Stimulated activated memory B cell treated with anti-CD40 and anti-IgM and Interleukin-4, amounts not matched to agents 10 μg/mL and 1 μg/mL and 100 μg/mL, for 72 hours (primary cell): Measurements from ENCODE around the gene SSR3.

ENCODE experiments used
- ATAC-seq: fragments of 150-1000 bp; cut with Tn5 transposase; 2 replicates; pipeline ENCODE4 v1.10.0; 2021
- H3K27ac Mint-ChIP-seq: one replicate; pipeline ENCODE4 v1.8.0; 2022; ENCODE audit warnings: mild to moderate bottlenecking, mixed read lengths
- H3K27me3 Mint-ChIP-seq: one replicate; pipeline ENCODE4 v1.8.0; 2022; ENCODE audit warnings: mixed read lengths
- H3K36me3 Mint-ChIP-seq: one replicate; pipeline ENCODE4 v1.8.0; 2022; ENCODE audit warnings: mixed read lengths
- H3K4me1 Mint-ChIP-seq: one replicate; pipeline ENCODE4 v1.8.0; 2022; ENCODE audit warnings: mixed read lengths
- H3K4me3 Mint-ChIP-seq: one replicate; pipeline ENCODE4 v1.8.0; 2022; ENCODE audit warnings: mild to moderate bottlenecking, moderate library complexity, mixed read lengths
- H3K9me3 Mint-ChIP-seq: one replicate; pipeline ENCODE4 v1.8.0; 2022; ENCODE audit warnings: mixed read lengths

The SSR3 gene

GRCh38 chr3:156533205-156533604, 21.7 kb downstream of the SSR3 start:
- Mint-ChIP-seq H3K27ac (no peak overlapping the region), H3K4me3 (no peak overlapping the region), H3K4me1 (no peaks in the 10 kb centered on the region), H3K36me3 (peaks cover 51% of the 10 kb centered on the region), H3K9me3 (no peaks in the 10 kb centered on the region), H3K27me3 (no peaks in the 10 kb centered on the region)
- ATAC-seq = no peak

GRCh38 chr3:156532730-156533129, 22.2 kb downstream of the SSR3 start:
- peaks cover 56% of the 10 kb centered on the region for H3K36me3 Mint-ChIP-seq
- no peak for ATAC-seq
- no peak overlapping the region for H3K27ac Mint-ChIP-seq
- H3K4me3 Mint-ChIP-seq = no peak overlapping the region
- no peaks in the 10 kb centered on the region for H3K9me3 Mint-ChIP-seq
- no peaks in the 10 kb centered on the region for H3K4me1 Mint-ChIP-seq
- no peaks in the 10 kb centered on the region for H3K27me3 Mint-ChIP-seq

GRCh38 chr3:156530980-156531379, 23.9 kb downstream of the SSR3 start:
- Mint-ChIP-seq H3K36me3 (peaks cover 51% of the 10 kb centered on the region), H3K27me3 (no peaks in the 10 kb centered on the region)
- ATAC-seq = no peak

GRCh38 chr3:156527060-156527459, 27.9 kb downstream of the SSR3 start:
- Mint-ChIP-seq H3K27me3 (no peaks in the 10 kb centered on the region), H3K4me1 (peaks cover 8% of the 10 kb centered on the region), H3K4me3 (no peak overlapping the region), H3K9me3 (no peaks in the 10 kb centered on the region), H3K36me3 (peaks cover 40% of the 10 kb centered on the region), H3K27ac (no peak overlapping the region)
- no peak for ATAC-seq

More at GRCh38 chr3:156530980-156531379, 23.9 kb downstream of the SSR3 start:
- Mint-ChIP-seq H3K27ac (no peak overlapping the region), H3K9me3 (no peaks in the 10 kb centered on the region), H3K4me3 (no peak overlapping the region), H3K4me1 (no peaks in the 10 kb centered on the region)

GRCh38 chr3:156525808-156526207, 29.1 kb downstream of the SSR3 start:
- no peaks in the 10 kb centered on the region for H3K27me3 Mint-ChIP-seq
- ATAC-seq = no peak
- H3K4me1 Mint-ChIP-seq = peaks cover 8% of the 10 kb centered on the region
- no peak overlapping the region for H3K27ac Mint-ChIP-seq
- peaks cover 34% of the 10 kb centered on the region for H3K36me3 Mint-ChIP-seq
- H3K9me3 Mint-ChIP-seq = no peaks in the 10 kb centered on the region
- H3K4me3 Mint-ChIP-seq = no peak overlapping the region

GRCh38 chr3:156522673-156523072, 32.2 kb downstream of the SSR3 start:
- Mint-ChIP-seq H3K4me3 (no peak overlapping the region), H3K27me3 (no peaks in the 10 kb centered on the region), H3K36me3 (peaks cover 6% of the 10 kb centered on the region), H3K4me1 (peaks cover 8% of the 10 kb centered on the region), H3K27ac (no peak overlapping the region), H3K9me3 (no peaks in the 10 kb centered on the region)
- ATAC-seq = no peak

- peaks cover 8% of the 10 kb centered on the region for H3K4me1 Mint-ChIP-seq
- no peak overlapping the region for H3K4me3 Mint-ChIP-seq
- H3K9me3 Mint-ChIP-seq = no peaks in the 10 kb centered on the region
- peaks cover 6% of the 10 kb centered on the region for H3K36me3 Mint-ChIP-seq
- ATAC-seq = peak; percentile 48
- no peak overlapping the region for H3K27ac Mint-ChIP-seq
- no peaks in the 10 kb centered on the region for H3K27me3 Mint-ChIP-seq
Measured at GRCh38 chr3:156519758-156520162, 35.2 kb downstream of the SSR3 start.

- H3K27me3 Mint-ChIP-seq = no peaks in the 10 kb centered on the region
- no peaks in the 10 kb centered on the region for H3K9me3 Mint-ChIP-seq
- ATAC-seq = no peak
- H3K36me3 Mint-ChIP-seq = peaks cover 6% of the 10 kb centered on the region
- no peaks in the 10 kb centered on the region for H3K4me1 Mint-ChIP-seq
- H3K4me3 Mint-ChIP-seq = no peak overlapping the region
- no peak overlapping the region for H3K27ac Mint-ChIP-seq
Measured at GRCh38 chr3:156518726-156519125, 36.2 kb downstream of the SSR3 start.

- no peak for ATAC-seq
- Mint-ChIP-seq H3K27me3 (no peaks in the 10 kb centered on the region), H3K4me1 (no peaks in the 10 kb centered on the region), H3K4me3 (no peak overlapping the region), H3K9me3 (no peaks in the 10 kb centered on the region), H3K36me3 (no peaks in the 10 kb centered on the region), H3K27ac (no peak overlapping the region)
Measured at GRCh38 chr3:156516961-156517360, 38.0 kb downstream of the SSR3 start.

GRCh38 chr3:156516284-156516683, 38.6 kb downstream of the SSR3 start:
- no peaks in the 10 kb centered on the region for H3K4me1 Mint-ChIP-seq
- H3K9me3 Mint-ChIP-seq = no peaks in the 10 kb centered on the region
- peaks cover 3% of the 10 kb centered on the region for H3K27me3 Mint-ChIP-seq
- no peak overlapping the region for H3K27ac Mint-ChIP-seq
- no peak for ATAC-seq
- H3K36me3 Mint-ChIP-seq = no peaks in the 10 kb centered on the region
- H3K4me3 Mint-ChIP-seq = no peak overlapping the region

- no peak overlapping the region for H3K27ac Mint-ChIP-seq
- no peaks in the 10 kb centered on the region for H3K4me1 Mint-ChIP-seq
- no peak for ATAC-seq
- no peak overlapping the region for H3K4me3 Mint-ChIP-seq
- H3K36me3 Mint-ChIP-seq = no peaks in the 10 kb centered on the region
- no peaks in the 10 kb centered on the region for H3K9me3 Mint-ChIP-seq
- H3K27me3 Mint-ChIP-seq = peaks cover 15% of the 10 kb centered on the region
Measured at GRCh38 chr3:156513619-156514018, 41.3 kb downstream of the SSR3 start.

GRCh38 chr3:156511987-156512677, 42.8 kb downstream of the SSR3 start:
- ATAC-seq = no peak
- Mint-ChIP-seq H3K4me3 (no peak overlapping the region), H3K9me3 (no peaks in the 10 kb centered on the region), H3K4me1 (no peaks in the 10 kb centered on the region), H3K27ac (peak overlapping the region; percentile 0), H3K27me3 (peaks cover 15% of the 10 kb centered on the region), H3K36me3 (no peaks in the 10 kb centered on the region)

- H3K27me3 Mint-ChIP-seq = peaks cover 24% of the 10 kb centered on the region
- no peaks in the 10 kb centered on the region for H3K36me3 Mint-ChIP-seq
- peak; percentile 59 for ATAC-seq
- no peaks in the 10 kb centered on the region for H3K4me1 Mint-ChIP-seq
- H3K27ac Mint-ChIP-seq = no peak overlapping the region
- no peak overlapping the region for H3K4me3 Mint-ChIP-seq
- no peaks in the 10 kb centered on the region for H3K9me3 Mint-ChIP-seq
Measured at GRCh38 chr3:156509189-156510174, 45.4 kb downstream of the SSR3 start.

GRCh38 chr3:156507285-156507684, 47.6 kb downstream of the SSR3 start:
- H3K27me3 Mint-ChIP-seq = peaks cover 28% of the 10 kb centered on the region
- no peak for ATAC-seq
- H3K27ac Mint-ChIP-seq = no peak overlapping the region
- H3K4me1 Mint-ChIP-seq = no peaks in the 10 kb centered on the region
- H3K36me3 Mint-ChIP-seq = no peaks in the 10 kb centered on the region
- H3K9me3 Mint-ChIP-seq = no peaks in the 10 kb centered on the region
- H3K4me3 Mint-ChIP-seq = no peak overlapping the region

- no peaks in the 10 kb centered on the region for H3K27me3 Mint-ChIP-seq
- no peaks in the 10 kb centered on the region for H3K4me1 Mint-ChIP-seq
- peaks cover 11% of the 10 kb centered on the region for H3K9me3 Mint-ChIP-seq
- H3K4me3 Mint-ChIP-seq = no peak overlapping the region
- no peaks in the 10 kb centered on the region for H3K36me3 Mint-ChIP-seq
- H3K27ac Mint-ChIP-seq = no peak overlapping the region
- no peak for ATAC-seq
Measured at GRCh38 chr3:156498307-156498706, 56.6 kb downstream of the SSR3 start.

- H3K27ac Mint-ChIP-seq = no peak overlapping the region
- H3K4me3 Mint-ChIP-seq = no peak overlapping the region
- H3K9me3 Mint-ChIP-seq = peaks cover 11% of the 10 kb centered on the region
- no peak for ATAC-seq
- H3K27me3 Mint-ChIP-seq = no peaks in the 10 kb centered on the region
- H3K4me1 Mint-ChIP-seq = no peaks in the 10 kb centered on the region
- no peaks in the 10 kb centered on the region for H3K36me3 Mint-ChIP-seq
Measured at GRCh38 chr3:156497326-156497725, 57.6 kb downstream of the SSR3 start.
